Smooth muscle cell (in vitro differentiated cells): ENCODE data around the gene CYP39A1. TPM values are rescaled to one million over a fixed set of nuclear protein-coding genes. Genes with fewer than 3 reads are reported as not detected.

Source experiments
- DNase-seq: peaks from one replicate; lab custom pipeline; 2025; ENCODE audit not compliant: unreplicated experiment; lab: John Stamatoyannopoulos, UW
- H2AFZ ChIP-seq: fragments of 200-600 bp; sonication (generic); 2 replicates; pipeline ENCODE4 v1.6.0; 2016; ENCODE audit warnings: antibody characterized with exemption, low read depth, mild to moderate bottlenecking
- H3F3A ChIP-seq: fragments of 200-600 bp; sonication (generic); 2 replicates; pipeline ENCODE4 v1.6.0; 2017; ENCODE audit warnings: antibody characterized with exemption, low read depth
- H3K27ac ChIP-seq: fragments of 200-600 bp; sonication (generic); 2 replicates; pipeline ENCODE4 v1.5.1; 2016; ENCODE audit warnings: low read depth, mild to moderate bottlenecking
- H3K27me3 ChIP-seq: fragments of 200-600 bp; sonication (generic); 2 replicates; pipeline ENCODE4 v1.6.1; 2016; ENCODE audit warnings: low read depth, mild to moderate bottlenecking
- H3K36me3 ChIP-seq: fragments of 200-600 bp; sonication (generic); 2 replicates; pipeline ENCODE4 v1.5.1; 2016; ENCODE audit warnings: low read depth
- H3K4me1 ChIP-seq: fragments of 200-600 bp; sonication (generic); 2 replicates; pipeline ENCODE4 v1.5.1; 2016; ENCODE audit warnings: low read depth
- H3K4me2 ChIP-seq: fragments of 200-600 bp; sonication (generic); 2 replicates; pipeline ENCODE4 v1.6.0; 2016; ENCODE audit warnings: mild to moderate bottlenecking
- H3K4me3 ChIP-seq: fragments of 200-600 bp; sonication (generic); 2 replicates; pipeline ENCODE4 v1.5.1; 2016; ENCODE audit warnings: mild to moderate bottlenecking
- H3K79me2 ChIP-seq: fragments of 200-600 bp; sonication (generic); 2 replicates; pipeline ENCODE4 v1.6.0; 2016; ENCODE audit warnings: low read depth, mild to moderate bottlenecking
- H3K9ac ChIP-seq: fragments of 200-600 bp; sonication (generic); 2 replicates; pipeline ENCODE4 v1.6.0; 2016; ENCODE audit warnings: low read depth
- H3K9me3 ChIP-seq: fragments of 200-600 bp; sonication (generic); replicated peaks from 2 replicates; pipeline ENCODE4 v1.5.1; 2016; ENCODE audit warnings: low read depth
- H4K20me1 ChIP-seq: fragments of 200-600 bp; sonication (generic); 2 replicates; pipeline ENCODE4 v1.6.0; 2016; ENCODE audit warnings: low read depth
- CTCF ChIP-seq: fragments of 200-600 bp; sonication (generic); IDR thresholded peaks from 2 replicates; pipeline ENCODE4 v1.5.1; 2017; ENCODE audit warnings: borderline replicate concordance, mild to moderate bottlenecking, antibody characterized with exemption; ENCODE audit not compliant: insufficient read depth, poor library complexity, severe bottlenecking
- WGBS: methylation state at CpG from one replicate; pipeline ENCODE4 v1.1.7; 2016; ENCODE audit warnings: low lambda C conversion rate; 5-methylcytosine and 5-hydroxymethylcytosine counted together
- polyA plus RNA-seq: library from polyadenylated mRNA; unstranded; fragments of >200 nt; fragmentation: Nextera tagmentation; extraction: Ambion mirVana; gene quantifications from 2 replicates; pipeline ENCODE4 v1.2.1, GENCODE V29; 2016
- total RNA-seq: library from RNA; depleted of rRNA; stranded (reverse); fragments of >200 nt; gene quantifications from 2 replicates; pipeline ENCODE4 v1.2.3, GENCODE V29; 2014

Gene CYP39A1
- total and polyA plus RNA-seq, 2 experiments from 2014 or later: 0.40 to 0.63 TPM

GRCh38 chr6:46606338-46606737, 46.3 kb downstream of the CYP39A1 start:
- 92% methylated on average over 3 of the region's 3 CpGs for WGBS
- TF ChIP-seq CTCF: no peak

GRCh38 chr6:46605091-46605797, 47.4 kb downstream of the CYP39A1 start:
- no peak for DNase-seq
- H3K27me3 ChIP-seq: no peaks in the 10 kb centered on the region
- no peaks in the 10 kb centered on the region for H3K9me3 ChIP-seq
- H3K9ac ChIP-seq: no peak overlapping the region
- no peak overlapping the region for H3K4me2 ChIP-seq
- no peaks in the 10 kb centered on the region for H4K20me1 ChIP-seq
- H3K4me1 ChIP-seq: no peaks in the 10 kb centered on the region
- WGBS: 89% methylated on average over 3 of the region's 3 CpGs
- no peaks in the 10 kb centered on the region for H3F3A ChIP-seq
- H2AFZ ChIP-seq: no peak overlapping the region
- H3K4me3 ChIP-seq: no peak overlapping the region
- no peaks in the 10 kb centered on the region for H3K36me3 ChIP-seq
- TF ChIP-seq CTCF: no peak
- no peaks in the 10 kb centered on the region for H3K79me2 ChIP-seq
- H3K27ac ChIP-seq: no peak overlapping the region

More at GRCh38 chr6:46606338-46606737, 46.3 kb downstream of the CYP39A1 start:
- no peak overlapping the region for H2AFZ ChIP-seq
- no peaks in the 10 kb centered on the region for H3K36me3 ChIP-seq
- no peaks in the 10 kb centered on the region for H3K27me3 ChIP-seq
- no peak overlapping the region for H3K4me2 ChIP-seq
- no peak overlapping the region for H3K27ac ChIP-seq
- no peak for DNase-seq
- no peak overlapping the region for H3K9ac ChIP-seq
- no peaks in the 10 kb centered on the region for H3K79me2 ChIP-seq
- H3K9me3 ChIP-seq: no peaks in the 10 kb centered on the region
- H3K4me3 ChIP-seq: no peak overlapping the region
- H3K4me1 ChIP-seq: no peaks in the 10 kb centered on the region
- peaks cover 3% of the 10 kb centered on the region for H3F3A ChIP-seq
- H4K20me1 ChIP-seq: no peaks in the 10 kb centered on the region

- H3K27me3 ChIP-seq: peaks cover 3% of the 10 kb centered on the region
- no peaks in the 10 kb centered on the region for H3F3A ChIP-seq
- no peak overlapping the region for H3K9ac ChIP-seq
- no peak for DNase-seq
- no peaks in the 10 kb centered on the region for H3K36me3 ChIP-seq
- H3K4me3 ChIP-seq: no peak overlapping the region
- no peaks in the 10 kb centered on the region for H4K20me1 ChIP-seq
- no peak overlapping the region for H3K4me2 ChIP-seq
- H3K4me1 ChIP-seq: no peaks in the 10 kb centered on the region
- no peak overlapping the region for H2AFZ ChIP-seq
- no peak for TF ChIP-seq CTCF
- H3K27ac ChIP-seq: no peak overlapping the region
- WGBS: 84% methylated on average over 3 of the region's 3 CpGs
- H3K79me2 ChIP-seq: no peaks in the 10 kb centered on the region
- H3K9me3 ChIP-seq: peaks cover 8% of the 10 kb centered on the region
Observed at GRCh38 chr6:46598215-46598614, 54.4 kb downstream of the CYP39A1 start.

- Histone ChIP-seq H3K9me3 (peaks cover 8% of the 10 kb centered on the region), H3K9ac (no peak overlapping the region), H2AFZ (no peak overlapping the region), H3F3A (no peaks in the 10 kb centered on the region), H3K36me3 (no peaks in the 10 kb centered on the region), H3K27ac (no peak overlapping the region), H3K27me3 (no peaks in the 10 kb centered on the region), H3K79me2 (no peaks in the 10 kb centered on the region), H4K20me1 (no peaks in the 10 kb centered on the region), H3K4me3 (no peak overlapping the region), H3K4me2 (no peak overlapping the region), H3K4me1 (no peaks in the 10 kb centered on the region)
- TF ChIP-seq CTCF: no peak
- DNase-seq: no peak
Observed at GRCh38 chr6:46592740-46593139, 59.9 kb downstream of the CYP39A1 start.
